ENCODE results near the gene DPYSL3. TPM values are rescaled to one million over a fixed set of nuclear protein-coding genes. Genes with fewer than 3 reads are reported as not detected.

DPYSL3 gene
- polyA plus RNA-seq, 1 donor from 2014 or later: 689 TPM

- H3K9me3 ChIP-seq (ENCODE audit: low read length): no peaks in the 10 kb centered on the region
- peak overlapping the region; percentile 58 for H2AFZ ChIP-seq (ENCODE audit: low read depth, low read length)
- TF ChIP-seq EP300 (conservative IDR thresholded peaks at IDR 0.05; ENCODE audit: poor library complexity, severe bottlenecking): peak; percentile 56
- peak; percentile 86 for TF ChIP-seq RAD21 (conservative IDR thresholded peaks at IDR 0.05)
- TF ChIP-seq CTCF (IDR thresholded peaks at IDR 0.05; ENCODE audit: poor library complexity, severe bottlenecking): peak; percentile 98
- peak; percentile 72 for TF ChIP-seq MXI1 (conservative IDR thresholded peaks at IDR 0.05; ENCODE audit: poor library complexity, severe bottlenecking)
- TF ChIP-seq TAF1 (IDR thresholded peaks at IDR 0.05; ENCODE audit: low read depth): peak; percentile 84
- TF ChIP-seq POLR2AphosphoS5 (IDR thresholded peaks at IDR 0.05): peak; percentile 61
- peak; percentile 96 for TF ChIP-seq SMC3 (conservative IDR thresholded peaks at IDR 0.05; ENCODE audit: poor library complexity)
- no peak for TF ChIP-seq EZH2 (IDR thresholded peaks at IDR 0.05; ENCODE audit: borderline replicate concordance, insufficient read depth, low read length, poor library complexity, severe bottlenecking)
- peak; percentile 55 for TF ChIP-seq REST (IDR thresholded peaks at IDR 0.05; ENCODE audit: borderline replicate concordance)
- H3K9me2 ChIP-seq (ENCODE audit: insufficient read depth, low read length): no peaks in the 10 kb centered on the region
- no peaks in the 10 kb centered on the region for H3K36me3 ChIP-seq (ENCODE audit: insufficient read depth, low read length)
- peak overlapping the region; percentile 99 for H3K9ac ChIP-seq (ENCODE audit: low read length)
- peaks cover 12% of the 10 kb centered on the region for H3F3A ChIP-seq (ENCODE audit: insufficient read depth, low read length, poor library complexity, severe bottlenecking)
- no peaks in the 10 kb centered on the region for H3K27me3 ChIP-seq (ENCODE audit: insufficient read depth, low read depth, low read length)
- peak overlapping the region; percentile 98 for H3K27ac ChIP-seq (ENCODE audit: low read length)
- H3K4me2 ChIP-seq (ENCODE audit: low read length): peak overlapping the region; percentile 78
- H3K79me2 ChIP-seq (replicated peaks; ENCODE audit: insufficient read depth, low read length): peaks cover 55% of the 10 kb centered on the region
- peak overlapping the region; percentile 90 for H3K4me3 ChIP-seq (ENCODE audit: low read length)
- peaks cover 12% of the 10 kb centered on the region for H4K20me1 ChIP-seq (ENCODE audit: insufficient read depth)
These were observed 55.7 kb downstream of the DPYSL3 start for GRCh38 chr5:147453875-147454814.

GRCh38 chr5:147452165-147452811 lies 57.6 kb downstream of the DPYSL3 start:
- no peaks in the 10 kb centered on the region for H3K27me3 ChIP-seq (ENCODE audit: insufficient read depth, low read depth, low read length)
- H4K20me1 ChIP-seq (ENCODE audit: insufficient read depth): peaks cover 30% of the 10 kb centered on the region
- H3K9ac ChIP-seq (ENCODE audit: low read length): peak overlapping the region; percentile 99
- H3K4me2 ChIP-seq (ENCODE audit: low read length): peak overlapping the region; percentile 88
- peaks cover 73% of the 10 kb centered on the region for H3K79me2 ChIP-seq (replicated peaks; ENCODE audit: insufficient read depth, low read length)
- peak overlapping the region; percentile 90 for H3K4me3 ChIP-seq (ENCODE audit: low read length)
- H3K9me2 ChIP-seq (ENCODE audit: insufficient read depth, low read length): no peaks in the 10 kb centered on the region
- peak overlapping the region; percentile 98 for H3K27ac ChIP-seq (ENCODE audit: low read length)
- no peaks in the 10 kb centered on the region for H3K36me3 ChIP-seq (ENCODE audit: insufficient read depth, low read length)
- no peak for TF ChIP-seq EZH2 (IDR thresholded peaks at IDR 0.05; ENCODE audit: borderline replicate concordance, insufficient read depth, low read length, poor library complexity, severe bottlenecking)
- TF ChIP-seq POLR2AphosphoS5 (IDR thresholded peaks at IDR 0.05): peak; percentile 55
- TF ChIP-seq CTCF (IDR thresholded peaks at IDR 0.05; ENCODE audit: poor library complexity, severe bottlenecking): no peak
- peak; percentile 48 for TF ChIP-seq MXI1 (conservative IDR thresholded peaks at IDR 0.05; ENCODE audit: poor library complexity, severe bottlenecking)
- peak; percentile 61 for TF ChIP-seq REST (IDR thresholded peaks at IDR 0.05; ENCODE audit: borderline replicate concordance)
- TF ChIP-seq RAD21 (conservative IDR thresholded peaks at IDR 0.05): no peak
- TF ChIP-seq TAF1 (IDR thresholded peaks at IDR 0.05; ENCODE audit: low read depth): peak; percentile 57
- peak; percentile 22 for TF ChIP-seq EP300 (conservative IDR thresholded peaks at IDR 0.05; ENCODE audit: poor library complexity, severe bottlenecking)
- no peak for TF ChIP-seq SMC3 (conservative IDR thresholded peaks at IDR 0.05; ENCODE audit: poor library complexity)
- H2AFZ ChIP-seq (ENCODE audit: low read depth, low read length): peak overlapping the region; percentile 51
- no peaks in the 10 kb centered on the region for H3K9me3 ChIP-seq (ENCODE audit: low read length)
- H3F3A ChIP-seq (ENCODE audit: insufficient read depth, low read length, poor library complexity, severe bottlenecking): peaks cover 12% of the 10 kb centered on the region
